Measurements from ENCODE around the gene FADS2.

The FADS2 gene

GRCh38 chr11:61799665-61800284 is 28.3 kb upstream of the FADS2 start:
- H3K4me2 ChIP-seq (ENCODE audit: low read depth, low read length): no peak overlapping the region
- H3K27me3 ChIP-seq (replicated peaks; ENCODE audit: insufficient read depth, low read length): no peaks in the 10 kb centered on the region
- H3K9me2 ChIP-seq (replicated peaks; ENCODE audit: insufficient read depth, low read length): no peaks in the 10 kb centered on the region
- no peak overlapping the region for H3K27ac ChIP-seq (ENCODE audit: low read length)
- H3K36me3 ChIP-seq (replicated peaks; ENCODE audit: insufficient read depth, low read length): peaks cover 7% of the 10 kb centered on the region; the same call in 1 of the 2 replicates
- H3K9me3 ChIP-seq (replicated peaks; ENCODE audit: insufficient read depth, low read length): no peaks in the 10 kb centered on the region
- H3K79me2 ChIP-seq (ENCODE audit: low read length): peaks cover 79% of the 10 kb centered on the region
- peaks cover 12% of the 10 kb centered on the region; the same call in 1 of the 2 replicates for H3F3A ChIP-seq (ENCODE audit: insufficient read depth, low read length)
- H3K4me3 ChIP-seq (ENCODE audit: low read length): no peak overlapping the region
- H4K20me1 ChIP-seq (ENCODE audit: insufficient read depth, low read length): peaks cover 24% of the 10 kb centered on the region
- H2AFZ ChIP-seq (ENCODE audit: low read length): no peak overlapping the region
- H3K4me1 ChIP-seq (ENCODE audit: low read length): no peaks in the 10 kb centered on the region
- no peak for DNase-seq
- no peak for TF ChIP-seq EZH2phosphoT487 (IDR thresholded peaks at IDR 0.05; ENCODE audit: low read length)
- TF ChIP-seq CTCF (IDR thresholded peaks at IDR 0.05; ENCODE audit: low read length): no peak
- TF ChIP-seq EZH2 (optimal IDR thresholded peaks at IDR 0.05; ENCODE audit: low read depth, low read length): no peak
- H3K9ac ChIP-seq (ENCODE audit: low read length): no peak overlapping the region

- Histone ChIP-seq H2AFZ (ENCODE audit: low read length) (no peak overlapping the region), H3K79me2 (ENCODE audit: low read length) (peaks cover 71% of the 10 kb centered on the region), H3K27ac (ENCODE audit: low read length) (no peak overlapping the region)
Measured at GRCh38 chr11:61800331-61801281, 27.5 kb upstream of the FADS2 start.

GRCh38 chr11:61802605-61803004 is 25.5 kb upstream of the FADS2 start:
- no peak for DNase-seq
- Histone ChIP-seq H3K9me3 (replicated peaks; ENCODE audit: insufficient read depth, low read length) (no peaks in the 10 kb centered on the region), H3K27me3 (replicated peaks; ENCODE audit: insufficient read depth, low read length) (no peaks in the 10 kb centered on the region), H3K9me2 (replicated peaks; ENCODE audit: insufficient read depth, low read length) (no peaks in the 10 kb centered on the region), H3K36me3 (replicated peaks; ENCODE audit: insufficient read depth, low read length) (peaks cover 5% of the 10 kb centered on the region; the same call in 1 of the 2 replicates), H3K79me2 (ENCODE audit: low read length) (peaks cover 51% of the 10 kb centered on the region), H2AFZ (ENCODE audit: low read length) (no peak overlapping the region), H3F3A (ENCODE audit: insufficient read depth, low read length) (0 out of 2 replicates have a peak, but pooled peaks cover 4% of the 10 kb centered on the region), H3K4me3 (ENCODE audit: low read length) (no peak overlapping the region), H3K4me2 (ENCODE audit: low read depth, low read length) (no peak overlapping the region), H3K4me1 (ENCODE audit: low read length) (no peaks in the 10 kb centered on the region), H3K27ac (ENCODE audit: low read length) (no peak overlapping the region), H4K20me1 (ENCODE audit: insufficient read depth, low read length) (peaks cover 4% of the 10 kb centered on the region; the same call in 1 of the 2 replicates), H3K9ac (ENCODE audit: low read length) (no peak overlapping the region)
- TF ChIP-seq CTCF (IDR thresholded peaks at IDR 0.05; ENCODE audit: low read length): no peak
- no peak for TF ChIP-seq EZH2 (optimal IDR thresholded peaks at IDR 0.05; ENCODE audit: low read depth, low read length)
- TF ChIP-seq EZH2phosphoT487 (IDR thresholded peaks at IDR 0.05; ENCODE audit: low read length): no peak

More at GRCh38 chr11:61800331-61801281, 27.5 kb upstream of the FADS2 start:
- Histone ChIP-seq H3K9me3 (replicated peaks; ENCODE audit: insufficient read depth, low read length) (no peaks in the 10 kb centered on the region), H3K4me1 (ENCODE audit: low read length) (no peaks in the 10 kb centered on the region), H3K9me2 (replicated peaks; ENCODE audit: insufficient read depth, low read length) (no peaks in the 10 kb centered on the region), H3K9ac (ENCODE audit: low read length) (no peak overlapping the region), H3K4me3 (ENCODE audit: low read length) (no peak overlapping the region), H4K20me1 (ENCODE audit: insufficient read depth, low read length) (peaks cover 16% of the 10 kb centered on the region; the same call in 1 of the 2 replicates), H3F3A (ENCODE audit: insufficient read depth, low read length) (peaks cover 12% of the 10 kb centered on the region; the same call in 1 of the 2 replicates), H3K36me3 (replicated peaks; ENCODE audit: insufficient read depth, low read length) (peaks cover 7% of the 10 kb centered on the region; the same call in 1 of the 2 replicates), H3K4me2 (ENCODE audit: low read depth, low read length) (no peak overlapping the region), H3K27me3 (replicated peaks; ENCODE audit: insufficient read depth, low read length) (no peaks in the 10 kb centered on the region)
- TF ChIP-seq EZH2phosphoT487 (IDR thresholded peaks at IDR 0.05; ENCODE audit: low read length) (no peak), EZH2 (optimal IDR thresholded peaks at IDR 0.05; ENCODE audit: low read depth, low read length) (no peak), CTCF (IDR thresholded peaks at IDR 0.05; ENCODE audit: low read length) (no peak)
- DNase-seq: no peak
